Urothelium cell line (cell line): ENCODE data around the gene CCL23.
"Not testable (repeated sequence)": the region's sequence is repeated elsewhere in the genome, so short reads cannot be mapped to it uniquely, and the experiment has no call there.

Experiments
- DNase-seq: peaks from one replicate; pipeline ENCODE4 v3.0.0; 2011; ENCODE audit warnings: low spot score, mixed read lengths
- FAIRE-seq: peaks from 2 replicates; lab custom pipeline; 2011; peaks lifted over from hg19 to GRCh38; lab: Jason Lieb, UNC

CCL23 gene

GRCh38 chr17:36004594-36005108 is 13.1 kb downstream of the CCL23 start:
- FAIRE-seq (no peak), DNase-seq (no peak)

GRCh38 chr17:36002631-36003030 is 15.1 kb downstream of the CCL23 start:
- no peak for FAIRE-seq
- DNase-seq, result no peak

DNA sequence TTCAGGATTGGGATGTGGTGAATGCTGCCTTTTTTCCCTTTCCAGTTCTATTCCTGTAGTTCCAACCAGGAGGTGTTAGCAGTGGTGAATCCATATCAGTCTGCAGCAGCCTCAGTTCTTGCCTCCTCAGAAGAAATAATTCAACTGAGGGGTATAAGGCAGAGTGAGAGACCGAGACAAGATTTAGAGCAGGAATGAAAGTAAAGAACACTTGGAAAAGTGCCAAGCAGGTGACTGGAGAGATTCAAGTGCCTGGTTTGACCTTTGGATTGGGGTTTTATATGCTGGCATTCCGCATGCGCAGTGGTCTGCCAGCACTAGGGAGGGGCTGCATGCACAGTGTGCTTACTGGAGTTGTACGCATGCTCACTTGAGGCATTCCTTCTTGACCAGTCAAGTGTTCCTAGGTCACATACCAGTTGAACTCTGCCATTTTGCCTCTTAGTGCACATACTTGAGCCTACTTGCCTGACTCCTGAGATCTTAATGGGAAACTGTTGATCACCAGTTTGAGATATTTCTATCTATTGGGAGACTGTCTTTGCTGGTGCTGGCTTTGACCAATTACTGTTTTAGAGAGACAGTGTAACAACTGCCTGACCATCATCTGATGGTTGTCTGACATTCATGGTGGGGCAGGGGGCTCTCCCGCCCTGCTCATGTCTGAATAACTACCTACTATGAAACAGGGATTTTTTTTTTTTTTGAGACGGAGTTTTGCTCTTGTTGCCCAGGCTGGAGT is 15.7 kb downstream of the CCL23 start:
- no peak for FAIRE-seq

GRCh38 chr17:36001110-36001771 is 16.5 kb downstream of the CCL23 start, which contains the start of gene CCL15:
Gene CCL15, minus strand, starts transcription at chr17:36001553. Its CDS starts 61 bp downstream, at chr17:36001492.
- no peak for DNase-seq
- FAIRE-seq, result no peak

More for the DNA sequence above, 15.7 kb downstream of the CCL23 start:
- DNase-seq, result no peak

DNA sequence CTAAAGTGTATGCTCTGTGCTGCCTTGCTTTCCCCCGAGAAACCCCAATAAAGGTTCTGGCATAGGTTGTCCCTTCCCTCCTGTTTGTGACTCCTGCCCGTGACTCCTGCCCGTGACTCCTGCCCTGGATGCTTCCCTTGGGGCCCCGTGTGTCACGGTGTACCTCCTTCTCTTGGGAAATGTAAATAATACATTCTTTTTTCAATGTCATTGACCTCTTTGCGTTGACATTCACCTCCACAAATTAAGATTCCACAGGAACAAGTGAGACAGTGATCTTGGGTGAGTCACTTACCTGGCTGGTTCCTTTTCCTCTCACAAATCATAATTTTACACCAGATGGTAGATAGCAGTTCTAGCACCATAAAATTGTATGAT is 17.1 kb downstream of the CCL23 start:
- FAIRE-seq (no peak), DNase-seq (no peak)

DNA sequence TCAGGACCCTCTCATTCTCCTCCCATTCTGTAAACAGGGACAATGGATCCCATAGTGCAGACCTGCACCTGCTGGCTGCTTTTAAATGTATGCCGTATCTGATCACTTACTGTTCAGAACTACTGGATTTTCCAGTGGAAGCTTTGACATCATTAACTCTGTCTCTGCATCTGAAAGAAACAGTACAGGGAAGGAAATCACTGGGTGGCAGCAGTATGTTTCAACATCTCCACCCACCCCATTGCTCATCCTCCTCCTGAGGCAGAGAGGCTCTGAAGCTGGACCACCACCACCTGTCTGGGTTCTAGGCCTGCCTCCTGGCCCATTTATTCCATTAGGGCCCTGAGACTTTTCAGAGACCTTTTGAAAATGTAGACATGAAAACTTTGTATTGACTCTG is 19.0 kb downstream of the CCL23 start:
- DNase-seq (no peak), FAIRE-seq (no peak)

GRCh38 chr17:35998018-35998545 is 19.7 kb downstream of the CCL23 start:
- no peak for FAIRE-seq
- no peak for DNase-seq

DNA sequence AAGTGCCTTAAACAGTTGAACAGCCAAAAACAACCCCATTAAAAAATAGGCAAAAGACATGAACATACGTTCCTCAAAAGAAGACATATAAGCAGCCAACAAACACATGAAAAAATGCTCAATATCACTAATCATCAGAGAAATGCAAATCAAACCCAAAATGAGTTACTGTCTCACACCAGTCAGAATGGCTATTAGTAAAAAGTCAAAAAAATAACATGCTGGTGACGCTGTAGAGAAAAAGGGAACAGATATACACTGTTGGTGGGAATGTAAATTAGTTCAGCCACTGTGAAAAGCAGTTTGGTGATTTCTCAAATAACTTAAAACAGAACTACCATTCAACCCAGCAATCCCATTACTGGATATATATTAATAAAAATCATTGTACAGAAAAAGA is 22.4 kb downstream of the CCL23 start:
- not testable (repeated sequence) for DNase-seq, FAIRE-seq

- FAIRE-seq (no peak), DNase-seq (no peak)
These were observed 26.7 kb downstream of the CCL23 start for GRCh38 chr17:35991075-35991474.

GRCh38 chr17:35988164-35988563 is 29.6 kb downstream of the CCL23 start:
- FAIRE-seq (no peak), DNase-seq (no peak)

GRCh38 chr17:35986643-35987042 is 31.1 kb downstream of the CCL23 start, which contains the start of gene CCL14:
Gene CCL14, minus strand, starts transcription at chr17:35986729. Its CDS starts 80 bp downstream, at chr17:35986649.
- no peak for FAIRE-seq
- no peak for DNase-seq

- DNase-seq (no peak), FAIRE-seq (no peak)
These were observed 33.6 kb downstream of the CCL23 start for GRCh38 chr17:35984140-35984539.

DNA sequence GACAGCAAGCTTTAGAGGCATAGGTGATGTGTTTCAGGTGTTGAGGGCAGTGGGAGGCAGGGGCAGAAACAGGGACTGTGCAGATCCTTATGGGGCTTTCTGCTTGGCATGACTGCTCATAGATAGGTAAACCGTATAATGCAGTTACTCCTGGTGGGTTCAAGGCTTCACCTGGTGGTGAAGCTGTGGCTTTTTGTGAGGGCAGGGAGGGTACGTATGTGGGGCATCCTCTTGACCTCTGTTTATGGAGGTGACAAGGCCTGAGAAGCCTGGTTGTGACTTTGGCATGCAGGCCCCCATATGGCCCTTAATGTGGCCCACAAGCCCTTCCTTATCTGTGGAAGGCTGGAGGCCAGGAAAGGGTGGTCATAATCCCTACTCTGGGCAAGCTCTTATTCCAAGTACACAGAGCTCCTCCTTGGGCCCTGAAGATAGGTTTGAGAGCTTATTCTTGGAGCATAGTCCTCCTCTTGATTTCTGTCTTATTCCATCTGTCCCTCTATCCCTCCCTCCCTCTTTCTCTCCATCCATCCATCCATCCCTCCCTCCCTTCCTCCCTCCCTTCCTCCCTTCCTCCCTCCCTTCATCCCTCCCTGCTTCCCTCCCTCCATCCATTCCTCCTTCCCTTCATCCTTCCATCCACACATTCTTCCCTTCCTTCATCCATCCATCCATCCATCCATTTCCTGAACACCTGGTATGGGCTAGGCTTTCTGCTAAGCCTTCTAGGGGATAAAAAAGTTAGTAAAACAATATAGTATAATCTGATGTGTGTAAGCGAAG is 35.2 kb downstream of the CCL23 start:
- FAIRE-seq (no peak), DNase-seq (no peak)

- FAIRE-seq (no peak), DNase-seq (no peak)
These were observed 35.9 kb downstream of the CCL23 start for GRCh38 chr17:35981908-35982330.

DNA sequence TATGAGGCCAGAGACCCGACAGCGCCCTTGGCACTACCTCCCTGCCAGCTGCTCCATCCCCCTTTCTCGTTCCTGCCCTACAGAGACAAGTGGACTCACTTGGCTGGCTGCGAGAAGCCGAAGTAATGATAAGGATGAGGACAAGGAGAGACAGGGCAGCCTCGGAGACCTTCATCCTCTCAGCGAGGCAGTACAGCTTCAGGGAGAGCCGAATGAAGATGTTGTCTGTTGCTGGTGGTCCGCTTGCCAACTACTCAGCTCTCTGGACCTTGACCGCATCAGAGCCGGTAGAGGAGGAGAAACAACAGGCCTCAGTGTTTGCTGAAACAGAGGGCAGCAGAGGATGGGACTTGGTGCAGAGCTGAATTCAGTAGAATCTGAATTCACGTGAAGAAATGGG is 36.5 kb downstream of the CCL23 start, which contains the start of gene CCL16:
Gene CCL16, minus strand, starts transcription at position 252 of the 400 bp plus-strand sequence. Its CDS starts 77 bp downstream, at position 175.
- no peak for DNase-seq
- FAIRE-seq, result no peak

DNA sequence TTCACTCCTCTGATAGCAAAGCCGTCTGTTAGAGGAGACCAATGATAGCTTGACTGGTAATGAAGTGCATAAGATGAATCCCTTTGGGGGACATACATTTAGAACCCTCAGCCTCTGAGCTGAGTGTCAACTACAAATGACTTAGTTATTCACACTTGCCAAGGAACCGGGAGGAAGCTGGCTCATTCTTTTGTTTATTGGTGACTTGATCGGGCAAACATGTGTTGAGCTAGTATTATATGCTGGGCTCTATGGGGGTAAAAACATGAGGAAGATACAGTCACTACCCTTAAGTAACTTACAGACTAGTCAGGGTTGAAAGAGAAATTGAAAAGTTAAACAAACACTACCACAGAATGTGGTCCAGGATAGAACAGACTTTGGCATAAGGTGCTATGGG is 39.4 kb downstream of the CCL23 start:
- no peak for FAIRE-seq
- no peak for DNase-seq

DNA sequence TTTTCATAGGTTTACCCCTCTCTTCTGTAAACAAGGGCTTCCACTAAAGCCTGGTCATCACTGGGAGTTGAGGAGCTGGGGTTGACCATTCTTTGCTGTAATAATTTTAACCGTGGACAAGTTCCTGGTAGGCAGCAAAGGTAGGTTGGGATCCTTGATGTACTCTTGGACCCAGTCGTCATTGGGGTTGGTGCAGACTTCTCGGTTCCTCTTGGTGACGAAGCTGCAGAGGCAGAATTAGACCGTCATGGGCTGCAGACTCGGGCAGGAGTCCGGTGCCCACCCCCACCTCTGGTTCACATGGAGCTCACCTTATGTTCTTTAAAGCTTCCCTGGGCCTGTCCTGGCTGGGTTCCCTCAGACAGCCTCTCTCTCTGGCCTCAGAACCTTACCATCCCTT is 40.3 kb downstream of the CCL23 start:
- no peak for DNase-seq
- FAIRE-seq, result no peak

DNA sequence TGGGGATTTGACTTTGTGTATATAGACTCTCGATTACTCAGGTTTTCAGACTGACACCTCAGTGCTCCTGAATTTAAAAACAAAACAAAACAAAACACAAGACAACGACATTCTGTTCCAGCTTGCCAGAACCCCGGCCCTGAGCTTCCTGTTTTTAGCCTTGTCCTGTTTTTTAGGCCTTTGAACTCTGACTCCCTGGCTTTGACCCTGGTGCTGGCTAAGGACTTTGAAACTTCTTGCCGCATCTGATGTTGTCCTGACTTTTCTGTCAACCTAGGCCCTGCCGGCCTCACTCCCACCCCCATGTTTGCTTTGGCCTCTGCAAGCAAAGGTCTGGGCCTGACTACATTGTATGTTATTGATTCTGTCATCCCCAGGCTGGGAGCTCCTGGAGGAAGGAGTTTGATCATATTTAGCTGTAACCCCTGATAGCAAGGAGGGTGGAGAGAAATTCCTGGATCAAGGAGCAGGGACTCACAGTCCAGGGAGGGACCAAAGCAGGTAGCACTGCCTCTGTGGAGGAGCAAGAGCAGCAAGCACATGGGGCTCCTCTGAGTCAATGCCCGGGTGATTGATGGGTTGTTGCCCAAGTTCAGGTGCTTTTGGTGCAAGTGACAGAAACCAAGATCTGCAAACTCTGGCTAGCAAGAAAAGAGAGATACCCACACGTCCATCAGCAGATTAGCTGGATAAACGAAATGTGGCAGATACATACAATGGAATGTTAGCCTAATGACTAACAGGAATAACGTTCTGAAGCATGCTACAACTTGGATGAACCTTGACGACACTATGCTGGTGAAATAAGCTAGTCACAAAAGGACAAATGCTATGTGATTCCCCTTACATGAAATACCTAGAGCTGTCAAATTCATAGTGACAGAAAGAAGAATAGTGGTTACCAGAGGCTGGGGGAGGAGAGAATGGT is 44.2 kb downstream of the CCL23 start:
- FAIRE-seq (no peak), DNase-seq (no peak)

- DNase-seq, result no peak
- FAIRE-seq, result no peak
These were observed 44.8 kb downstream of the CCL23 start for GRCh38 chr17:35972945-35973332.

DNA sequence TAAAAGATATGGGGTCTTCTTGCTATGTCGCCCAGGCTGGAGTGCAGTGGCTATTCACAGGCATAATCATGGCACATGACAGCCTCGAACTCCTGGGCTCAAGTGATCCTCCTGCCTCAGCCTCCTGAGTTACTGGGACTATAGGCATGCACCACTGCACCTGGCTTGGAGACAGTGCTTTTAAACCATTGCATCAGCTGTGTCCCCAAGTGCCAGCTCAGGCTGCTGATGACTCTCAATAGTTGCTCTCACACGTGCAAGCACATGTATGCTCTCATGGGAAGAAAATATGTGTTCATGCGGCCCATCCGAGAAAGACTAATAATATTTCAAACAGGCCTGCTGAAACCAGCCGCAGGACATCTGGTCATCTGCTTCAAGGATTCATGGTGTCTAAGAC is 45.2 kb downstream of the CCL23 start:
- FAIRE-seq (no peak), DNase-seq (no peak)
